ENCODE measurements around the gene DUSP14. TPM values are rescaled to one million over a fixed set of nuclear protein-coding genes. Genes with fewer than 3 reads are reported as not detected.

DUSP14 gene
- polyA plus RNA-seq, 1 experiment = 76.7 TPM

GRCh38 chr17:37543637-37544052, 54.0 kb downstream of the DUSP14 start:
- CTCF ChIA-PET = no interaction called here
- no peak for DNase-seq (ENCODE audit: low read depth, low spot score)
- no peaks in the 10 kb centered on the region for H3K27me3 ChIP-seq (ENCODE audit: control insufficient read depth, insufficient read depth, low read length)
- TF ChIP-seq CTCF (IDR thresholded peaks at IDR 0.05; ENCODE audit: low read depth, low read length) = no peak
- POLR2A ChIA-PET = no interaction called here
- H3K27ac ChIP-seq (ENCODE audit: low read depth, low read length) = no peak overlapping the region
- H3K9me3 ChIP-seq (ENCODE audit: control insufficient read depth, insufficient read depth, low read length) = no peaks in the 10 kb centered on the region
- no peak overlapping the region for H3K4me3 ChIP-seq (ENCODE audit: low read depth, low read length)

- no peak for DNase-seq (ENCODE audit: low read depth, low spot score)
- no peak overlapping the region for H3K4me3 ChIP-seq (ENCODE audit: low read depth, low read length)
- CTCF ChIA-PET = interaction anchor here (1.0 to 1.8 kb wide), 2 partner anchors 18 to 24 kb away, joined by 3 to 6 read pairs; no protein-coding TSS in a partner anchor
- POLR2A ChIA-PET = no interaction called here
- TF ChIP-seq CTCF (IDR thresholded peaks at IDR 0.05; ENCODE audit: low read depth, low read length) = no peak
- H3K9me3 ChIP-seq (ENCODE audit: control insufficient read depth, insufficient read depth, low read length) = no peaks in the 10 kb centered on the region
- no peak overlapping the region for H3K27ac ChIP-seq (ENCODE audit: low read depth, low read length)
- no peaks in the 10 kb centered on the region for H3K27me3 ChIP-seq (ENCODE audit: control insufficient read depth, insufficient read depth, low read length)
These were observed 55.8 kb downstream of the DUSP14 start for GRCh38 chr17:37545486-37545885.

GRCh38 chr17:37546302-37546701, 56.6 kb downstream of the DUSP14 start:
- H3K27ac ChIP-seq (ENCODE audit: low read depth, low read length) = no peak overlapping the region
- ChIA-PET CTCF (interaction anchor here (1.0 to 1.8 kb wide), 2 partner anchors 18 to 23 kb away, joined by 3 to 6 read pairs; no protein-coding TSS in a partner anchor), POLR2A (no interaction called here)
- H3K27me3 ChIP-seq (ENCODE audit: control insufficient read depth, insufficient read depth, low read length) = no peaks in the 10 kb centered on the region
- no peaks in the 10 kb centered on the region for H3K9me3 ChIP-seq (ENCODE audit: control insufficient read depth, insufficient read depth, low read length)
- TF ChIP-seq CTCF (IDR thresholded peaks at IDR 0.05; ENCODE audit: low read depth, low read length) = no peak
- no peak overlapping the region for H3K4me3 ChIP-seq (ENCODE audit: low read depth, low read length)
- DNase-seq (ENCODE audit: low read depth, low spot score) = no peak

DNA sequence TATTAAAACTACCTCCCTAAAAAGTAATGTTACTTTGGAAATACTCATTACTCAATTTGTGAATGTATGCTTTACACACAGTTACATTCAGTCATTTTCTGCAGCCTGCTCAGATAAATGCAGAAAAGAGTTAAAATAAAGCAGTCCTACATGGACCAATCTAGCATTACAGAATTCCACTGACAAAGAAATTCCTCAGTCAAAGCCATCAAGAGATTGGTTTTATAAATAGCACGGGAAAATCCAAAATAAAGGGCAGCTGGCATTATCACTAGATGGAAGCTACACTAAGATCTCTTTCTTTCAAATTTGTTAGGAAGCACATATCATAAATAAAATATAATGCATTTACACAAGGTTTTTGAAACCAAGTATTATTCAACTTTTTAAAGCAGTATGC, 58.3 kb downstream of the DUSP14 start:
- ChIA-PET POLR2A (no interaction called here), CTCF (no interaction called here)
- DNase-seq (ENCODE audit: low read depth, low spot score) = no peak
- Histone ChIP-seq H3K27ac (ENCODE audit: low read depth, low read length) (no peak overlapping the region), H3K27me3 (ENCODE audit: control insufficient read depth, insufficient read depth, low read length) (no peaks in the 10 kb centered on the region), H3K9me3 (ENCODE audit: control insufficient read depth, insufficient read depth, low read length) (no peaks in the 10 kb centered on the region), H3K4me3 (ENCODE audit: low read depth, low read length) (no peak overlapping the region)
- no peak for TF ChIP-seq CTCF (IDR thresholded peaks at IDR 0.05; ENCODE audit: low read depth, low read length)

DNA sequence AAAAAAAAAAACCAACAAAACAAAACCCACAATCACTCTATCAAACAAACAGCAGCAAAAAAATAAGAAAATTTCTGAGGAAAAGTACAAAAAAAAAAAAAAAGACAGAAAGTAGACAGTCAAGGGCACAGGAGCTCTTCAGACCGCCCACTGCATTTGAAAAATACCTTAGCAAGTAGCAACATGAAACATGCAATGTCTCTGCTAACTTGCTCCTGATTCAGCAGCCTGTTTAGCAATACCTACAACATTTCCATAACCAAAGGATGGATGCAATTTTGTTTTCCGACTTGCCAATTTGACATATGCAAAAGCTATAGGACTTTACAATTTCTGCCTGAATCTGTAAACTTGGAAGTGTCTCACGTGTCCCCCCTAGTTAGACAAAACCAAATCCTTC, 62.1 kb downstream of the DUSP14 start:
- no peak for DNase-seq (ENCODE audit: low read depth, low spot score)
- H3K27ac ChIP-seq (ENCODE audit: low read depth, low read length) = no peak overlapping the region
- no peaks in the 10 kb centered on the region for H3K9me3 ChIP-seq (ENCODE audit: control insufficient read depth, insufficient read depth, low read length)
- CTCF ChIA-PET = interaction anchor here (0.8 to 0.9 kb wide), 2 partner anchors 138 to 265 kb away, joined by 3 read pairs; no protein-coding TSS in a partner anchor
- no peak overlapping the region for H3K4me3 ChIP-seq (ENCODE audit: low read depth, low read length)
- POLR2A ChIA-PET = interaction anchor here (0.6 kb wide), 1 partner anchor 214 kb away, joined by 4 read pairs; no protein-coding TSS in a partner anchor
- TF ChIP-seq CTCF (IDR thresholded peaks at IDR 0.05; ENCODE audit: low read depth, low read length) = no peak
- no peaks in the 10 kb centered on the region for H3K27me3 ChIP-seq (ENCODE audit: control insufficient read depth, insufficient read depth, low read length)

Data from AG04450 (cell line).